A673 (cell line): Measurements from ENCODE around the gene SART3.

Experiments used
- EZH2 ChIP-seq: fragments of 200-600 bp; sonication (generic); IDR thresholded peaks from 2 replicates; pipeline ENCODE4 v1.6.1; 2017; ENCODE audit warnings: borderline replicate concordance, low read depth, mild to moderate bottlenecking, mixed read lengths, antibody characterized with exemption, low read length; ENCODE audit not compliant: poor library complexity, severe bottlenecking
- TF ChIP-seq, protein P1 (sequence below): fragments of 300-800, 200-600 bp; sonication (generic); conservative IDR thresholded peaks from 2 replicates; pipeline ENCODE4 v1.5.1; 2017; ENCODE audit warnings: low read depth, mild to moderate bottlenecking, antibody characterized with exemption, low read length, moderate library complexity, mixed read lengths

DNA sequence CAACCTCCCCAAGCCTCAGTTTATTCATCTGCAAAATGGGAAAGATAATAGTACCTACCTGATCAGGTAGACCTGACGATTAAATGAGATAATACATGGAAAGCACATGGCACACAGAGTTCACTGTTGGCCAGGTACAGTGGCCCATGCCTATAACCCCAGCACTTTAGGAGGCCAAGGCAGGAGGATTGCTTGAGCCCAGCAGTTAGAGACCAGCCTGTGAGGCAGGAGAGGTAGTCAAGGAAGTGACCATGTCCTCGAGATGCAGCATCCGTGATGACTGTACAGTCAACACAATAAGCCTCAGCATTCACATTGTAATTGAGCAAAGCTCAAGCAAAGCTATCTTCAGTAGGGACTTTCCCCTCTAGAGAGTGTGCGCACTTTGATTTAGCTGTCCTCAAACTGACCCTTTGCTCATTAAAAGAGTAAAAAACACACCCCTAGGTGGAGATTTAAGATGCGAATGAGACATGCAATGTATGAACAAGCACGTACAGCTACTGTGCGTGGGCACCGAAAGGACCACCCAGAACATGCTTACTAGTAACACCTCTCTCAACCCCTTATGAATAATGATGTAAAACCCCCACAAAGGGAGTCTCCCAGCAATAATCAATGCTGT lies 11.3 kb upstream of the SART3 start:
- TF ChIP-seq, protein P1, sequence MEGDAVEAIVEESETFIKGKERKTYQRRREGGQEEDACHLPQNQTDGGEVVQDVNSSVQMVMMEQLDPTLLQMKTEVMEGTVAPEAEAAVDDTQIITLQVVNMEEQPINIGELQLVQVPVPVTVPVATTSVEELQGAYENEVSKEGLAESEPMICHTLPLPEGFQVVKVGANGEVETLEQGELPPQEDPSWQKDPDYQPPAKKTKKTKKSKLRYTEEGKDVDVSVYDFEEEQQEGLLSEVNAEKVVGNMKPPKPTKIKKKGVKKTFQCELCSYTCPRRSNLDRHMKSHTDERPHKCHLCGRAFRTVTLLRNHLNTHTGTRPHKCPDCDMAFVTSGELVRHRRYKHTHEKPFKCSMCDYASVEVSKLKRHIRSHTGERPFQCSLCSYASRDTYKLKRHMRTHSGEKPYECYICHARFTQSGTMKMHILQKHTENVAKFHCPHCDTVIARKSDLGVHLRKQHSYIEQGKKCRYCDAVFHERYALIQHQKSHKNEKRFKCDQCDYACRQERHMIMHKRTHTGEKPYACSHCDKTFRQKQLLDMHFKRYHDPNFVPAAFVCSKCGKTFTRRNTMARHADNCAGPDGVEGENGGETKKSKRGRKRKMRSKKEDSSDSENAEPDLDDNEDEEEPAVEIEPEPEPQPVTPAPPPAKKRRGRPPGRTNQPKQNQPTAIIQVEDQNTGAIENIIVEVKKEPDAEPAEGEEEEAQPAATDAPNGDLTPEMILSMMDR = no peak
- no peak for TF ChIP-seq EZH2
